ENCODE results near the gene ULK4. TPM values are rescaled to one million over a fixed set of nuclear protein-coding genes. Genes with fewer than 3 reads are reported as not detected.

The ULK4 gene
- total and polyA plus RNA-seq, 2 of the 4 experiments (the other 2 are of a cell fraction), result 2.7 to 5.0 TPM

DNA sequence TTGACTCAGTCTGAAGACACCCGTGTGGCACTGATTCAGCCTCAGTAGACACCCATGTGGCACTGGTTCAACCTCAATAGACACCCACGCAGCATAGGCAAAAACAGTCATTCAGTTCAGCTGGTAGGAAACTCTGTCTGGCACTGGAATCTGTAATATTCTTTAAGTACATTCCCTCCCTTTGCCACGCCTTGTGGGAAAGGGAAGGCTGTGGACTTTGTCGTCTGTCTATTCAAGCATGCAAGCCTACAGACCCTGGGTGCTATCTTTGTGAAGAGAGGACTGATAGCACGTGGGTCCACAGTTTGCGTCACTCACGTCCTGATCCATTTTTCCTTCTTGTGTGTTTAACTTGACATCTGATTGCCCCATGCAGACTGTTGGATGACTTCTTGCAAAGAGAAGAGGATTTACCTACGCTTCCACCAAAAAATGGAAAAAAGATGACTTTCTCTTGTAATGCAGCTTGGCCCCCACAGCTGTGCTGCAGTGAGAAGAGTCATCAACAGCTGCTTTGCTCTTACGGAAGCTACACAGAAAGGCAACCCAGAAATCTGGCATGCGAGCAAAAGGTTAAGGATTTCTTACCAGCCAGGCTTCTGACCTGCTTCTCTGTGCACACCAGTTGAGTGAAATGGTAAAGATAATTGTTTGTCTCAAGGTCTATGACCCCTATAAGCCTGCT, 278.1 kb downstream of the ULK4 start:
- Histone ChIP-seq H3K4me2 (ENCODE audit: low read depth, low read length) (no peak overlapping the region), H4K20me1 (ENCODE audit: insufficient read depth, low read length) (no peaks in the 10 kb centered on the region), H2AK5ac (ENCODE audit: low read depth, low read length) (peak overlapping the region; percentile 61; the same call in 1 of the 2 replicates), H2AFZ (replicated peaks; ENCODE audit: low read length, poor library complexity) (no peak overlapping the region), H3K4ac (ENCODE audit: low read depth, low read length) (peak overlapping the region; percentile 77), H3K9me1 (ENCODE audit: insufficient read depth, low read length) (peaks cover 9% of the 10 kb centered on the region; the same call in 1 of the 2 replicates), H2BK5ac (ENCODE audit: low read depth, low read length, poor library complexity, severe bottlenecking) (no peak overlapping the region), H3K56ac (ENCODE audit: extremely low read depth, insufficient read depth, low read length) (peak overlapping the region; percentile 25; the same call in 1 of the 2 replicates), H3K9ac (ENCODE audit: low read depth, low read length) (no peak overlapping the region), H3K36me3 (ENCODE audit: control insufficient read depth, insufficient read depth, low read length) (no peaks in the 10 kb centered on the region), H2AK9ac (replicated peaks; ENCODE audit: low read depth, low read length, poor library complexity) (no peak overlapping the region), H3K27me3 (ENCODE audit: control insufficient read depth, insufficient read depth, low read length) (no peaks in the 10 kb centered on the region), H4K91ac (ENCODE audit: insufficient read depth, low read depth, low read length) (peak overlapping the region; percentile 72), H2BK120ac (ENCODE audit: low read depth, low read length) (peak overlapping the region; percentile 82), H2BK20ac (ENCODE audit: low read depth, low read length) (peak overlapping the region; percentile 80), H3K18ac (ENCODE audit: low read depth, low read length) (peak overlapping the region; percentile 74), H3K4me1 (ENCODE audit: control insufficient read depth, insufficient read depth, low read length) (peaks cover 19% of the 10 kb centered on the region), H4K5ac (ENCODE audit: low read depth, low read length) (no peak overlapping the region; the same call in 1 of the 2 replicates), H3K23ac (ENCODE audit: low read depth, low read length) (no peak overlapping the region; the same call in 1 of the 2 replicates), H3K79me1 (ENCODE audit: low read depth in 1 of 2, low read length in 2 of 2) (no peaks in the 10 kb centered on the region), H3K14ac (replicated peaks; ENCODE audit: low read depth, low read length) (peak overlapping the region; percentile 10), H2BK15ac (ENCODE audit: low read depth, low read length) (peak overlapping the region; percentile 57), H4K8ac (ENCODE audit: low read depth in 2 of 2, low read length in 2 of 2) (peak overlapping the region in 1 of 2 experiments; percentile 36; a peak in 1 of 4 replicates), H3K27ac (ENCODE audit: insufficient read depth, low read length) (no peak overlapping the region), H3K9me3 (ENCODE audit: control insufficient read depth, insufficient read depth, low read length) (no peaks in the 10 kb centered on the region), H3K4me3 (ENCODE audit: insufficient read depth, low read depth, low read length) (no peak overlapping the region)
- intact Hi-C loops (cut with micrococcal nuclease) (loop anchor here (5.0 kb wide), 1 partner anchor 482 kb away; no protein-coding TSS in a partner anchor), dilution Hi-C loops (cut with HindIII; ENCODE audit: low sequenced_read_pairs, unreplicated experiment) (no loop called here), in situ Hi-C loops (cut with MboI; ENCODE audit: low sequenced_read_pairs) (loop anchor here (25.0 kb wide), 1 partner anchor 472 kb away; no protein-coding TSS in a partner anchor)
- CTCF ChIA-PET, result interaction anchor here (1.0 kb wide), 1 partner anchor 28 kb away, joined by 3 read pairs; no protein-coding TSS in a partner anchor
- 40% methylated on average over 1 of the region's 10 CpGs; no CpG with 5 or more reads in 1 of the 2 experiments for WGBS, 2 experiments (ENCODE audit: extremely low coverage in 2 of 2, insufficient read length in 1 of 2)
- no TSS peak for BruUV-seq (replicated peaks)
- TF ChIP-seq CEBPB (IDR thresholded peaks at IDR 0.05; ENCODE audit: low read depth, low read length), result no peak
- TF ChIP-seq, protein P1, sequence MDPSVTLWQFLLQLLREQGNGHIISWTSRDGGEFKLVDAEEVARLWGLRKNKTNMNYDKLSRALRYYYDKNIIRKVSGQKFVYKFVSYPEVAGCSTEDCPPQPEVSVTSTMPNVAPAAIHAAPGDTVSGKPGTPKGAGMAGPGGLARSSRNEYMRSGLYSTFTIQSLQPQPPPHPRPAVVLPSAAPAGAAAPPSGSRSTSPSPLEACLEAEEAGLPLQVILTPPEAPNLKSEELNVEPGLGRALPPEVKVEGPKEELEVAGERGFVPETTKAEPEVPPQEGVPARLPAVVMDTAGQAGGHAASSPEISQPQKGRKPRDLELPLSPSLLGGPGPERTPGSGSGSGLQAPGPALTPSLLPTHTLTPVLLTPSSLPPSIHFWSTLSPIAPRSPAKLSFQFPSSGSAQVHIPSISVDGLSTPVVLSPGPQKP (IDR thresholded peaks at IDR 0.05; ENCODE audit: borderline replicate concordance, low read depth, low read length), result no peak
- TF ChIP-seq CHD1 (IDR thresholded peaks at IDR 0.05; ENCODE audit: low read depth, low read length), result no peak
- TF ChIP-seq, protein P2, sequence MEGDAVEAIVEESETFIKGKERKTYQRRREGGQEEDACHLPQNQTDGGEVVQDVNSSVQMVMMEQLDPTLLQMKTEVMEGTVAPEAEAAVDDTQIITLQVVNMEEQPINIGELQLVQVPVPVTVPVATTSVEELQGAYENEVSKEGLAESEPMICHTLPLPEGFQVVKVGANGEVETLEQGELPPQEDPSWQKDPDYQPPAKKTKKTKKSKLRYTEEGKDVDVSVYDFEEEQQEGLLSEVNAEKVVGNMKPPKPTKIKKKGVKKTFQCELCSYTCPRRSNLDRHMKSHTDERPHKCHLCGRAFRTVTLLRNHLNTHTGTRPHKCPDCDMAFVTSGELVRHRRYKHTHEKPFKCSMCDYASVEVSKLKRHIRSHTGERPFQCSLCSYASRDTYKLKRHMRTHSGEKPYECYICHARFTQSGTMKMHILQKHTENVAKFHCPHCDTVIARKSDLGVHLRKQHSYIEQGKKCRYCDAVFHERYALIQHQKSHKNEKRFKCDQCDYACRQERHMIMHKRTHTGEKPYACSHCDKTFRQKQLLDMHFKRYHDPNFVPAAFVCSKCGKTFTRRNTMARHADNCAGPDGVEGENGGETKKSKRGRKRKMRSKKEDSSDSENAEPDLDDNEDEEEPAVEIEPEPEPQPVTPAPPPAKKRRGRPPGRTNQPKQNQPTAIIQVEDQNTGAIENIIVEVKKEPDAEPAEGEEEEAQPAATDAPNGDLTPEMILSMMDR (conservative IDR thresholded peaks at IDR 0.05; ENCODE audit: low read depth, low read length), result no peak
- no peak for TF ChIP-seq RCOR1 (IDR thresholded peaks at IDR 0.05; ENCODE audit: insufficient replicate concordance, low read length)
- ATAC-seq (ENCODE audit: low read depth) (no peak), DNase-seq (peak; percentile 54)
- POLR2A ChIA-PET (ENCODE audit: unreplicated experiment), result no interaction called here
